GM18507 (cell line): Measurements from ENCODE around the gene DMAP1.

Source experiments
- DNase-seq: peaks from one replicate; pipeline ENCODE4 v3.0.0; 2011; ENCODE audit warnings: low read depth; ENCODE audit not compliant: insufficient read length; ENCODE audit errors: extremely low spot score
- FAIRE-seq: peaks from 2 replicates; lab custom pipeline; 2011; peaks lifted over from hg19 to GRCh38; lab: Jason Lieb, UNC

DMAP1 gene

DNA sequence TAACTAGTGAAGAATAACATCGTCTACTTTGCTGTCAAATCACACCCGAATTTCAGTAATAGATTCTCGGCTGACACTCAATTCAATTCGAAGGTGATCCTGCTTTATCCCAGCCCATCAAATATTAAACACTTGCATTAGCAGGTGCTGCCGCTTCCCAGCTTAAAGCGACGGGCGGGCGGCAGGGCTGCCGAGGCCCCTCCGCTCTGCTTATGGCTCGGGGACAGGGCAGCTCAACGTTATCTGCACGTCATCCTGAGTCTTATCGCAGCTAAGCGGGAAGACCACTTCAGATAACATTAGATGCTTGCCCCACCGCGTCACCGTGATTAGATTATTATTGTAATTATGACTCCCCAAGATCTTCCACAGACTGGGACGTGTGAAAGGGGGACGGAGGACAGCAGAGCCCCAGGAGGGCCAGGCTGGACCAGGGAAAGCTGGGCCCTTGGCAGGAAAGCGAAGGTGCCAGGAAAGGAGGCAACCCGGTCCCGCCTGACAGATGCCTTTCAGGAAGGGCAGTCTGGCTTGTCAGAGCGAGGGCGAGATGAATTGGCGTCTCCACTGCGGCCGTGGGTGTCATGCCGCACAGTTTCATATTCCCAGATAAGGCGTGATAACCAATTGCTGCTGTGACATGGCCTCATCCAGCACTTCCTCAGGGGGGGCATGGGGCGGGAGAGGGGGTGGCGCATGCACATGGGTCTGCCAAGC is 37.0 kb downstream of the DMAP1 start:
- no peak for FAIRE-seq
- DNase-seq, result no peak

DNA sequence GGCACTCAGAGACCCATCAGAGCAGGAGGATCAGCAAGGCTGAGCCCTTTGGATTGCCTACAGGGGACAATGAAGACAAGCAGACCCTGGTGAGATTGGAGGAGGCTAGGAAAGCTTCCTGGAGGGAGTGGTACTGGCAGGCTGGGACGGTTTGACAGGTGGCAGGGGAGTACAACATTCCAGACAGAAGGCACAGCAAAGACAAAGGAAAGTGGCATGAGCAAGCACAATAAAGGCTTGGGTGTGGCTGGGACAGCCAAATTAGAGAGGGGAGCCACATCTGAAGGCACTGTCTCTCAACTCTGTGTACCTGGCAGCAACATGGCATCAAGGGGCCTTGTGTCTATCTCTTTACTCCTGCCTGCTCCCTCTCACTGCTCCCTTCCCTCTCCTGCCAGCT is 38.2 kb downstream of the DMAP1 start:
- DNase-seq, result no peak
- FAIRE-seq, result no peak

DNA sequence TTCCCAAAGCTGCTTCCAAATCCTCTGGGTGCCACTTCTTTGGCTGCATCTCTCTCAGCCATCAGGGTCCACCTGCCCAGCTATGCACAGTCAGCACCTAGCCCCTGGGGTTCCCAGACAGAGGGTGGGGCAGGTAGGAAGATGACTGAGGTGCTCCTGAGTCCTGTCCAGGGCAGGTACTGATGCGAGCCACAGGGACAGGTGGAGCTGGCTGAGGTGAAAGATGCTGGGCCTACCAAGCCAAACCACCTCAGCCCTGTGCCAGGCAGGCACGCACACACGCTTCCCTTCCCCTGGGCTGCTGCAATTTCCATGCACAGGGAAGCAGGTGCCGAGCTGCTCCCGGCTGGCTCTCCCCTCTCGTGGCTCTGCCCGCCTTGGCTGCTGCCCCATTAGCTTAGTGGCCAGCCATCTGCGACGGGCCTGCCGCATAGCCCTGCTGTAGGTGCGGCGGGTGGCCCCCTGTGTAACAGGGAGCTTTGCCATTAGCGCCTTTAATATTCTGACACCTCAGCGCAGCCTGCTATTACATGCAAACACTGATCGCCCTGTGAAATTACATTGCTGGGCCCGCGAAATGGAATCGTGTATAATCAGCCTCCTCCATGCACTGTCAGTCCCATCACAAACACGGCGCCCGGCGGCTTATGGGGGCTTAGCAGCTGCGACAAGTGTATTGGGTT is 38.9 kb downstream of the DMAP1 start:
- DNase-seq (no peak), FAIRE-seq (no peak)

DNA sequence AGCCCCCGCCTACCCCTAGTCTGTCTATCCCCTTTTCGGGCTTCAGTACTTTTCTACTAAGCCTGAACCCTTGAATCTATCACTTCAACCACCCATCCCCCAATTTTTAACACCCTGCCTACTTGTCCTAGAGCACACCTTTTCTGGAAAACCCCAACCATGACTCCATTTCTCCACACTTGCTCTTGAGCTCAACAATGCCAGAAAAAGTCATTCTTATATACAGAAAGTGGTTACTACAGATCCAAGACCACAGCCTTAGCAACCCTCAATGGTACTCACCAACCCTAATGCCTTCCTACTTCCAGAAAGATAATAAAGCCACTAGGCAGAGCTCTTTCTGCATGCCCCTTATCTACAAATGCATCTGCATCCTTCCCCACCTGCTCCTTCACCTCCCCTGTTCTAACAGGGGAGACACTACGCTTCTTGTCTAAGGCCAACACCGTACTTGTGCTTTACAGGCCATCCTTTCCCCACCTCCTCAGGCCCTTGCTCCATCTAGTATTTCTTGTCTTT is 41.2 kb downstream of the DMAP1 start:
- FAIRE-seq (no peak), DNase-seq (no peak)

DNA sequence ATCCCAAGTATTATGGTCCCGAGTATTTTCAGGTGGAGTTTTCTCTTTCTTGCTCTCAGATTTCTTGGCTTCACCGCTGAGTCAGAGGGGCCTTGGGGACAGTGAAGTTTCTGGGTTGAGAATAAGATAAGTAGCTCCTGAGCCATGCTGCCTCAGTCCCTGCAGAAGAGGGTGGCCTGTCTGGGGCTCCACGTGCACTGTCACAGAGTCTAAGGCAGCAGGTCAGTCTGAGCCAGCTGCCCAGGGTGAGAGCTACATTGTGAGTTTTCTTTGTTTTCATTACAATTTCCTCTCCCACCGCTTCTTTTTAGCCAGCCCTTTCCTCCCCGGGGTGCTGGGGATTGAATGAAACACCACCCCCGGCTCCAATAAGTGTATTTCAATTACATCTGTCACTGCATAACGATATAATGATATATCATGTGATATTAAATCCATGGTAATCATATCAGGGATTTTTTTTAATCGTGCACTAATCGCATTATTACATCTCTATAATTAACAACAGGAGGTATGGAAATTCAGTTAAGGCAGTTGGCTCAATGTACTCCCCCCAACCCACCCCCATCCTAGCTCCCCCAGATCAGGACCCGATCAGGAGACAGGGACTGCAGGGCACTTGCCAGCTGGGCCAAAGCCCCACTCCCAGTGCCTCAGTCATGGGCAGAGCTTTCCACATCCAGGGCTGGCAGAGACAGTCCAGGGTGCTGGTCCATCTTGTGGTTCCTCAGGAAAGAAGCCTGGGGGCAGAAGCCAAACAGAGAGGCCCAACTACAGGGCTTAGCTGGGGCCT is 43.7 kb downstream of the DMAP1 start:
- FAIRE-seq, result no peak
- DNase-seq, result no peak

DNA sequence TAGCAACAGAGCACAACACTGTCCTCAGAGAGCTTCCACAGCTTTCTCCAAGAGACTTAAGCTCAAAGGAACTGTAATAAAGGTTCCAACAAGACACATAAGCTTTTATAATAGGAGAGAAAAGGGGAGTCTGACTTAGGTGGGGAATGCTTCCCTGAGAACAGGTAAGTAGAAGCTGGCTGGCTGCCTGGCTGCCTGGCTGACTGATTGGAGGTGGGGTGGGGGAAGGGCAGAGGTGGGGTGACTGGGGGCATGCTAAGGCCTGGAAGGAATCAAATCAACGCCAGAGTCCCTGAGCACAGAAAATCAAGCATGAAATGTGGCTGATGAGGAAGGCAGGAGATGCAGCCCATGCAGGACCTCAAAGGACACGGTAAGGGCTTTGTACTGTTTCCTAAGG is 45.8 kb downstream of the DMAP1 start:
- FAIRE-seq, result no peak
- no peak for DNase-seq

DNA sequence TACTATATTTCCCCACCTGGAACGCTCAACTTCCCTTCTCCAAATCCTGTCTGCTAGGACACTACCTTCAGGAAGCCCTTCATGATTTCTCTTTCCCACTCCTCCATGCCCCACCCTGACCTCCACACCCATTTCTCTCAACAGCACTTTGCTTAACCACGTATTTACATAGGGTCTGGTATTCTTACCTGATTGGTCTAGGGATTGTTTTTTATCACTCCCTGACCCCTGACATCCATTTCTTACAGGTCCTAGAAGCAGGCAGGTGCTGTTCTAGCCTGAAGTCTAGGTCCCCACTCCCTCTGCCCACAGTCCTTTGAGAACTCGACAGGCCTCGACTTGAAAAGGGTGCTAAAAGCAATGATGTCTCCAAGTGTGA is 47.5 kb downstream of the DMAP1 start:
- FAIRE-seq (no peak), DNase-seq (no peak)

DNA sequence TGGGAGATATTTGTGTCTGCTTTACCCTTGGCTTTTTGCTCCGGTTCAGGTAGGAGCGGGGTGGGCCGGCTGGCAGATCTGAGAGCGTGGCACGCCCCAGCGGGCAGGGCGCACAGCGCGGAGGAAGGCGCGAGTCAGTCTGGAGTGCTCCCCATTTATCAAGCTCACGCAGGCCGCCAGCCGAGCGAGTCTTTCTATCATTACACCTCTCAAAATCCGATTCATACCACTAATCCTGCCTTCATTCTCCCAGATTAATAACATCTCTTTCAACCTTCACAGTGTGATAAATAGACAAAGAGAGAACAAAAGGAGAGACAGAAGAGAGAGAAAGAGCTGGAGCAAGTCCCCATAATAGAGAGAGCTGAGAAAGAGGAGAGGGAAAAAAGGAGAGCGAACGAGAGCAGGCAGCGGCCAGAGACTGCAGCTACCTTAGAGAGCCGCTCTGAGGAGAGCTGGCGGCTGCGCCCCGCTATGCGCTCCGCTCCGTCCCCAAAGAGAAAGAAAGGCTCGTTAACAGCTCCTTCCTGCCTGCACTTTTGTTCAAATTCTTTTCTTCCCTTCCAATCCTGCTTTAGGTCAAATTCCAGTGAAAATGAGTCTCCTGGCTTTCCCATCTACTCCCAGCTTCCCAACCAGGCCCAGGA is 48.0 kb downstream of the DMAP1 start:
- FAIRE-seq (no peak), DNase-seq (no peak)

DNA sequence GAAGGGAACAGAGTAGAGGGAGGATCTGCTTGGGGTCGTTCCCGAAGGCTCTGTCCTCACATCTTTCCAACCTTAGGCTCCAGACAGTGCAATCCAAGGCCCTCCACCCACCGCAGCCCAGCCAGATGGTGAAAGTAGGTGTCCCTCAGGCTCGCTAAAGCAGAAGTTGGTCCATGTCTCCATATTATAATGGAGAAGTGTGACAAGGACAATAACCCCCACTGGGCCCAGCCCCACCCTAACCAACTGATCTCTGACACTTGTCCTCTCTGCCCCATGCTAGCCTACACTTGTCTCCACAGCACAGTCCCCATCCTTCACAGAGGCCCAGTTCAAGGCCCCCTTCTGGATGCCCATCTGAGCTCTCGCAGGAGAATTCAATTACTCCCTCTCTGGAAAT is 48.7 kb downstream of the DMAP1 start:
- FAIRE-seq (no peak), DNase-seq (no peak)

DNA sequence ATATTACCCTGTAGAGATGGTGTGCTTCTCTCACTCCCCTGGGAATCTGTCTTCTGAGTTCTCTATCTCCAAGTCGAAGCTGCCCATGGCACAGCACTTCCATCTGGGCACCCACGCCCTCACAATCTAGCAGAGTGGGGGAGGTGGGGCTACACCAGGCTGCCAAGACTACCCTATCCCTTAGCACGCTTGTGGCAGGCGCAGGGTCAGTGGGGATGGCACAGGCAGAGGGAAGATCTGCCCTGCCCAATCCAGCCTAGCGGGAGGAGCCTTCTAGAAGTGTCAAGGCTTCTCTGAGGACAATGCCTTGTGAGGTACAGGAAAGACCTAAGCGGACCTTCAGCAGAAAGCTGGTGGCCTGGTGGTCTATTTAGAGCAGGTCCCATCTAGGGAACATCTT is 49.1 kb downstream of the DMAP1 start:
- DNase-seq (no peak), FAIRE-seq (no peak)

DNA sequence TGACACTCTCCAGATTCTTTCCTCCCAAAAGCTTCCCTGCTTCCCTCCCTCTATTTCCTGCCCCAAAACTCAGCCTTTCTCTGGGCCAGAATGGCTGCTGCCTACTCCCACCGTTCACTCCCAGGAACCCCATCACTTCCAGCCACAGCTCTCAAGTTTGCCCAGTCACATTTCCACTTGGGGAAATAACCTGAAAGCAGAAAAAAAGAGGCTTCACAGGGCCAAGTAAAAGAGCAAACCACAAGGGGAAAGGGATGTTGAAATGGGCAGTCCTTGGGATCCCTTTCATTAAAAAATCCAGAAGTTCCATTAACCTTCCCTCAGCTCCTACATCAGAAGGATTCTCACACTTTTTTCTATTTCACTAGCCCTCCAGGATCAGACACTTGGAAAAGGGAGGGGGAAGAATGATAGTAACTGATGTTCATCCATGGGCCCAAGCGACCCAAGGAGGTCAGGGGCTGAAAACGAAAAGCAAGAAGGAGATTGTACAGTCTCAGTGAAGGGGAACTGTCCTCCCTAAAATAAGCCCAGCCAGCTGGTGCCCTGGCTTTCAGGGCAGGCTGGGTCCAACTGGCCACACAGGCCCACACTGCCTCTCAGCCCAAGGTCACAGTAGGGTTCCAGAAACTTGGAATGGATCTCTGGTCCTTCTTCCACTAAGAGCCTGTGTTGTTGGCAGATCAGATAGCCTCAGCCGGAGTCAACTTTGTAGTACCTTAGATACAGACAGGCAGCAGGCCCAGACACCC is 49.7 kb downstream of the DMAP1 start:
- no peak for FAIRE-seq
- no peak for DNase-seq

DNA sequence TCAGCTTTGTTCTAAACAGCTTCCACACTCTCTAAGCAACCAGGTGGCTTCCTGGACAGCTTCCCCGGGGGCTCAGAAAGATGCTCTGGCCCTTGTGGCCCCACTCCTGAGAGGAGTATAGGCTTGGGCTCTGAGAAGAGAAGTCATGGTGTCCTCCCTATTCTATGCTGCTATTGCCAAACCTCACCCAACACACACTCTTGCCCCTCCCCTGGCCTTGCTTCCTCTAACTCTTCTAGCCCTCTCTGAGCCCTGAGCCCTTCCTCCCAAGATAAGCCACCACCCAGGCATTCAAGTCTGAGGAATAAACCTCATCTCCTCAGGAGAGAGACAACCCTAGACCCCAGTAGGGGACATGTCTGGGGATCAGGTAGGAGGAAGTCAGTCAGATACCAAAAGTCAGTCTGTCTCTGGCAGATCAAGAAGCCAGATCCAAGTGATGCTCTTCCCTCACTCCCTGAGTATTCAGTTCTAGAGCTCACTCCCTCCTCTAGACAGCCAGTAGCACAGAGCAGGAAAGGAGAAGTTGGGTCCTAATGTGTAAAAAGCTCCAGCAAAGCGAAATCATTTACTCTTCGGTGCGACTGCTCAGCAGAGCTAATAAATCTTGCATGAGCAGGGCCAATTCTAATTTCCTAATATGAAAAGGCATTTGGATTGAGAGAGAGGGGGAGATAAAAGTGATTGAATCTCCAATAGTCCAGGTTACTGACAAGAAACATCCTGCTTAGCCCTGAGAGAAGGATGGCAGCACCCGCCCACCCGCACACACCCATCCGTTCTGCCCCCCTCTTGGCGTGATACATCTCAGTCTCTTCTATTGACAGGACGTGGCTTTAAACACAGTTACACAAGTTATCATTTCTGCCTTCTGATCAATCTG is 50.5 kb downstream of the DMAP1 start:
- no peak for DNase-seq

DNA sequence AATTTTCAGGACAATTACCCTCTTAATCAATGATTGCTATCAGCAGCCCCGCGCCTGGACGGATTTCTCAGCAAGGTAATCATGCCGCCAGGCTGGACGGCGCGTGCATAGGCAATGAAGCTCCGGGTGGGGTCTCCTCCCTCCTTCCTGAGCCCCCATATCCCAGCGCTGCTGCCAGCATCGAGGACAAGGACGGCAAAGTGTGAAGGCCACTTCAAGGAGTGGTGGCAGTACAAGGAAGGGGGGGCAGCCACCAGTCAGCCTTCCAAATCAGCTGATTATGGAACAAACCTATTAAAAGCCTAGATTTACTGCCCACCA is 51.1 kb downstream of the DMAP1 start:
- DNase-seq (no peak), FAIRE-seq (no peak)

More for the DNA sequence above, 50.5 kb downstream of the DMAP1 start:
- FAIRE-seq, result no peak

DNA sequence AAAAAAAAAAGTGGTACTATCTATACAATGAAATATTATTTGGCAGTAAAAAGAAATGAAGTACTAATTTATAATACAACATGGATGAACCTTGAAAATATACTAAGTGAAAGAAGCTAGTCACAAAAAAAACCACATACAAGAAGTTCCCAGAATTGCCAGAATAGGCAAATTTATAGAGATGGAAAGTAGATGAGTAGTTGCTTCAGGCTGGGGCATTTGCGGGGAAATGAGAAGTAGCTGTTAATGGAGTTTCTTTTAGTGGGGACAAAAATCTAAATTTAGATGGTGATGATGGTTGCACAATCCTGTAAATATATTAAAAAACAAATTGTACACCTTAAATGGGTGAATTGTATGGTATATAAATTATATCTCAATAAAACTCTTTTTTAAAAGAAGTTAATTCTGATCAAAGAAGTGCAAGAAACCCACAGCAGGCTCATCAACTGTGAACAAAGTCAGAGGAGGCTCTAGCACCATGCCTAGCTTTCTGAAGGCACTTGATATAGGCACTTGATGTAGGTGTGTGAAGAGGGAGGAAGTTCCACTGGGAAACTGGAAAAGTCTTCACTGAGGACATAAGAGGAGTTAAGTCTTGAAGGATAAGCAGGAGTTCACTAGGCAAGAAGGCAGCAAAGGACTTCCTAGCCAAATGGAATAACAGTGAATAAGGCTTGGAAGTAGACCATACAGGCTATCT is 52.5 kb downstream of the DMAP1 start:
- FAIRE-seq, result no peak
- no peak for DNase-seq

DNA sequence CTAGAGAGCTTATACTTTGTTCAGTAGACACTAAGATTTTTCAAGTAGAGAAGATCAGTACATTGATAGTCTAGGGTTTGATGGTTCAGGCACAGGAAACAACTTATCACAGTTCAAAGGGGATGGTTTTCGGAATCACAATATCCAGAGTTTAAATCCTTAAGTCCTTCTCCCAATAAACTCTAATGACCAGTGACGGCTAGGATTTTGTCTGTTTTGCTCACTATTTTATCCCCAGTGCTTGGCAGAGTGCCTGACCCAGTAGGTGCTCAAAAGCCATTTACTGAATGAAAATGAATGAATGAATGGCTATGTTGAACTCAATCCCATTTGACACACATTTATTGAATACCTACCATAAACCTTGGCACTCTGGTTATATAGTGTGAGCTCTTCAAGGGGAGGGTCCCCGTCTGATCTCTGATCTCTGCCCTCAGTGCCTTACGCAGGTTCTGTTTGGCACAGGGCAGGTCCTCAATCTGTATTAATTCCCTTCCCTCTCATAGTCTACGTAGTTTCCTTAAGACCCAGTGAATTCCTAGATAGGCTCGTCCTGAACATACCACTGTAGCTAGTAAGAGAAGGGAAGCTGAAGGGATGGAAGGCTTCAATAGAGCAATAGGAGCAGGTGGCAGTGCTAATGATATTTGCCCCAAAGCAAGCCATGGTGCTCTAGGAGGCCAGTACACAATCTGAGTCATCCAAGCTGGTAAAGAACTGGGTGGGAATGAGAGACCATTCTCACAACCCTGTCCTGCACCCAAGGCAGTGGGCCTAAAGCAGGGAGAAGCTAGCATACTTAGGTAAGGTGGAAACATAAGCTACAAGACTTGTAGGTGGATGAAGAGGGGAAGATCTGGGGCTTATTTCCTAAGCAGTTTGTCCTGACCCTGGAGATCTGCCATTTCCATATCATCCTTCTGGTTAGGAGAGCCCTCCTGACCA is 53.4 kb downstream of the DMAP1 start:
- FAIRE-seq, result no peak
- no peak for DNase-seq

DNA sequence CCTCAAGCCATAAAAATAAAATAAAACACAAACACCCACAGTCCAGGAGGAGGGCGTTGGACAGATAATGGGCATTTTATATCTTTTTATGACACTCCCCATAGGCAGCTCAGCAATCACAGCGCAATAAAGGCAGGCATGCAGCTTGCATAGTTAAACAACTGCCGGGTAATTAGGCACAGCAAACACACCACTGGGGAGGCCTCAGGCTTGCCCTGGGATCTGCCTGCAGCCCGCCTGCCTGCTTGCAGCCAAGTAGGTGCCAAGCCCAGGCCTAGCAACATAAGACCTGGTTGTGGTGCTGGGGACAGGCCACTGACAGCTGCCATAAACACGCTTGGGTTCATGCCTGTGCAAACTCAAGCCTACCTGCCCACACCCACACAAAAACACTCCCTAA is 54.2 kb downstream of the DMAP1 start:
- DNase-seq (no peak), FAIRE-seq (no peak)

DNA sequence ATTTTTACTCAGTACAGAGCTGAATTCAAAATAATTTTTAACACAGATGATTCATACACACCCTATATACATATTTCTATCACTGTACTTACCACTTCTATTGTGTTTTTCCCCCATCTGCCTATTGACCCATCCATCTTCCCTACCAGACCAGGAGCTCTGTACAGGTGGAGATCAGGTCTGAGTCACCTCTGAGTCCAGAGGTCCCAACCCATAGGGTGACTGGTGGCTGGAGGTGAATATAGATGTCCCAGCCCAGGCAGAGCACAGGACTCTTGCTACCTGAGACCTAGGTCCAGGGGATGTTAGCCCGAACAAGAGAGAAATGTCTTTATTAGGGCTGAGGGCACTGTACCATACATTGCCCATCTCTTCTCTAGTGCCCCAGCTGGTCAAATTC is 54.8 kb downstream of the DMAP1 start:
- DNase-seq (no peak), FAIRE-seq (no peak)
